Naive thymus-derived CD4-positive, alpha-beta T cell (primary cell): Measurements from ENCODE around the gene GPR137C. TPM values are rescaled to one million over a fixed set of nuclear protein-coding genes. Genes with fewer than 3 reads are reported as not detected.

ENCODE experiments used
- polyA plus RNA-seq, 2 donors: library from polyadenylated mRNA; unstranded; fragments of 300-500 nt; fragmentation: Illumina TruSeq; gene quantifications; one replicate each; pipeline ENCODE4 v1.2.3, GENCODE V29; 2021
- total RNA-seq, 6 experiments: library from RNA in 5 of 6; stranded (reverse) in 5 of 6; gene quantifications; 1 replicate in 5 of 6; 2 replicates in 1 of 6; pipeline ENCODE4 v1.2.3 and lab custom pipeline; 2021 to 2026

GPR137C gene
- total and polyA plus RNA-seq, 7 experiments from 2014 or later: 0.27 to 0.70 (median 0.34) TPM; not detected in 4

Other genes starting within 250 kb of the GPR137C start
- 100 to 1,000 TPM in 1 of 5 experiments, 10 to 100 TPM in 2, 1 to 10 TPM in 2; 1.7 to 162 (median 15.2) TPM for gene PTGER2, start 238.5 kb upstream of the GPR137C start, total RNA-seq
- 10 to 100 TPM; 23.4 to 67.7 TPM for gene PTGER2, start 238.5 kb upstream of the GPR137C start, polyA plus RNA-seq
- gene TXNDC16, start 331 bp upstream of the GPR137C start, total RNA-seq: 10 to 100 TPM in 2 of 5 experiments, 1 to 10 TPM in 3; 6.9 to 15.8 (median 9.1) TPM
- 1 to 10 TPM; 2.0 to 2.6 TPM for gene TXNDC16, start 331 bp upstream of the GPR137C start, polyA plus RNA-seq
- 100 to 1,000 TPM in 1 of 5 experiments, 10 to 100 TPM in 4; 65.3 to 201 (median 68.7) TPM for gene ERO1A, start 142.7 kb downstream of the GPR137C start, total RNA-seq
- 10 to 100 TPM; 32.1 to 33.8 TPM for gene ERO1A, start 142.7 kb downstream of the GPR137C start, polyA plus RNA-seq
- gene PSMC6, start 154.4 kb downstream of the GPR137C start, total RNA-seq: 100 to 1,000 TPM in 1 of 5 experiments, 10 to 100 TPM in 4; 84.8 to 131 (median 95.9) TPM
- gene PSMC6, start 154.4 kb downstream of the GPR137C start, polyA plus RNA-seq: 10 to 100 TPM; 63.8 to 64.4 TPM
- 10 to 100 TPM; 23.9 to 45.3 (median 29.2) TPM for gene STYX, start 177.3 kb downstream of the GPR137C start, total RNA-seq
- gene STYX, start 177.3 kb downstream of the GPR137C start, polyA plus RNA-seq: 10 to 100 TPM; 17.2 to 42.8 TPM
- gene GNPNAT1, start 238.8 kb downstream of the GPR137C start, total RNA-seq: 10 to 100 TPM in 1 of 5 experiments, 1 to 10 TPM in 4; 4.6 to 14.7 (median 8.5) TPM
- 10 to 100 TPM; 10.3 to 17.2 TPM for gene GNPNAT1, start 238.8 kb downstream of the GPR137C start, polyA plus RNA-seq